ENCODE measurements around the gene FLII.

The FLII gene

GRCh38 chr17:18213666-18214270, 44.8 kb downstream of the FLII start:
- DNase-seq, result no peak

GRCh38 chr17:18208092-18208491, 50.4 kb downstream of the FLII start:
- DNase-seq, result no peak

DNA sequence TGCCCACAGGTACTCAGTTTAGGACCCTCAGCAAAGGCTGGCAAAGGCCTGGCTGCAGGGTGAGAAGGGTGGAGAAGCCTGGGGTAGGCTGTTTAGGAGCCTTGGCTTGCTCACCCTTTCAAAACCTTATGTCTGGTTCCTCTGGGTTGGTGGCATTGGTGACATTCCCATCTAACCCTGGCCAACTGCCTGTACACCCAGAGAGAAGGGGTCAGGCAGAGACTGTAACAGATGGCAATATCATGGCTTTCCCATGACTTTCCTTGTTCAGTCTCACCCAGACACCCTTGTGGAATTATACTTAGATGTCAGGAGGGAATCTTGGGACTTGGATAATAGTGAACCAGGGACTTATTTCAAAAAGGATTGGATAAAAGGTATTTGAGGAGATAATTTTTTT, 51.6 kb downstream of the FLII start:
- DNase-seq, result no peak

- no peak for DNase-seq
These were observed 52.7 kb downstream of the FLII start for GRCh38 chr17:18205861-18206260.

GRCh38 chr17:18203308-18203707, 55.2 kb downstream of the FLII start:
- DNase-seq, result no peak

- no peak for DNase-seq
These were observed 57.4 kb downstream of the FLII start for GRCh38 chr17:18201108-18201507.

- no peak for DNase-seq
These were observed 60.0 kb downstream of the FLII start for GRCh38 chr17:18198530-18198929.

GRCh38 chr17:18197535-18198194, 60.9 kb downstream of the FLII start:
- DNase-seq, result no peak

GRCh38 chr17:18195246-18195645, 63.3 kb downstream of the FLII start:
- DNase-seq, result no peak
